ENCODE measurements around the gene LCA5L.

The LCA5L gene

GRCh38 chr21:39434950-39435349, 10.6 kb downstream of the LCA5L start:
- TF ChIP-seq GATA2 (IDR thresholded peaks at IDR 0.05; ENCODE audit: low read depth, low read length) (no peak), GATA3 (IDR thresholded peaks at IDR 0.05; ENCODE audit: low read depth, low read length) (no peak)

- TF ChIP-seq GATA2 (IDR thresholded peaks at IDR 0.05; ENCODE audit: low read depth, low read length) (no peak), GATA3 (IDR thresholded peaks at IDR 0.05; ENCODE audit: low read depth, low read length) (no peak)
These were observed 14.6 kb downstream of the LCA5L start for GRCh38 chr21:39430954-39431353.

DNA sequence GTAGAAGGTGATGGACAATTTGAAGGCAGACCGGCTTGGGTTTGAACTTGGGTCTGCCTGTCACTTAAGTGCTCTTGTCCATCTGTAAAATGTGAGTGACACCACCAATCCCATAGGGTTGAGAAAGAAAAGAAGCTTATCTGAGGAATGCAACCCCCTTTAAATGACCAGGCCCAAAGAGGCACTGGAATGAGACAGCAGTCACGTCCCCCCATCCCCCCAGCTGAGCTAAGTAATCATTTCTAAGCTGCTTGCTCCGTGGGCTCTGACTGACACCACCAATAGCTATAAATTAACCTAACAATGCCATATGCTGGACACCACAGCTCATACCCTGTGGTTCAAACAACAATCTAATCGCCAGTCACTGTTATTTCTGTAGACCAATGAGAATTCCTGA, 15.1 kb downstream of the LCA5L start:
- TF ChIP-seq GATA3 (IDR thresholded peaks at IDR 0.05; ENCODE audit: low read depth, low read length), result no peak
- no peak for TF ChIP-seq GATA2 (IDR thresholded peaks at IDR 0.05; ENCODE audit: low read depth, low read length)

- no peak for TF ChIP-seq GATA2 (IDR thresholded peaks at IDR 0.05; ENCODE audit: low read depth, low read length)
- TF ChIP-seq GATA3 (IDR thresholded peaks at IDR 0.05; ENCODE audit: low read depth, low read length), result no peak
These were observed 15.6 kb downstream of the LCA5L start for GRCh38 chr21:39430016-39430415.

- no peak for TF ChIP-seq GATA2 (IDR thresholded peaks at IDR 0.05; ENCODE audit: low read depth, low read length)
- no peak for TF ChIP-seq GATA3 (IDR thresholded peaks at IDR 0.05; ENCODE audit: low read depth, low read length)
These were observed 16.1 kb downstream of the LCA5L start for GRCh38 chr21:39429445-39429844.

DNA sequence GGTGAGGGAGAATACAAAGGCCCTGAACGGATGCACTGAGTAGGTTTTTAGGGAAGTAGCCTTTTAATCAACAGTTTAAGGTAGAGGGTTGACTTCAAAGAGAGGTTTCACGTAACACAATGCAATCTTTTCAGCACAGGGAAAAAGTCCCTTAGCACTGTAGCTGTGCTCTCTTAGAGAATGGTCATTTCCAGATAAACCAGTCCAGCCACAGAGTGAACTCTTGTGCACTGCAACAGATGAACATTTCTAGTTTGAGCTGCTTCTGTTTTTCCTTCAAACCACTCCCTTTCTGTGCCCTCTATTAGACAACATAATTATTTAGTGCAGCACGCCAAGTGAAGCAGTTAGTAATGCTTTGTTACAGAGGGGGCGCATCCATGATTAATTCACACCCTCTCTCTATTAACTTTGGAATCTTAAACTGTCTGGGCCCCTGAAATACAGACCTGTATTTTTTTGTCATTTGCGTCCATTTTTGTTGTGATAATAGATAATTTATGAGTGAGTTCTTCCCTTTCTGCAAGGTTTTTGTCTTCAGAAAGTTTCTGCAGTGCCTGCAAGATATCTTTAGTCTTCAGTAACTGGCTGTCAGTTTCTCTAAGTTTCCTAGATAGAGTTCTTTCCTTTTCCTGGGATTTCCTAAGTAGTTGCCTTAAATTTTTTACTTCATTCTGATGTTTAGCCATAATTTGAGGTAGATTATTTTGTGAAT, 22.9 kb downstream of the LCA5L start:
- no peak for TF ChIP-seq GATA3 (IDR thresholded peaks at IDR 0.05; ENCODE audit: low read depth, low read length)

GRCh38 chr21:39406065-39406464, 39.5 kb downstream of the LCA5L start:
- no peak for TF ChIP-seq GATA3 (IDR thresholded peaks at IDR 0.05; ENCODE audit: low read depth, low read length)
- TF ChIP-seq GATA2 (IDR thresholded peaks at IDR 0.05; ENCODE audit: low read depth, low read length), result no peak

GRCh38 chr21:39400173-39400572, 45.4 kb downstream of the LCA5L start:
- TF ChIP-seq GATA3 (IDR thresholded peaks at IDR 0.05; ENCODE audit: low read depth, low read length), result no peak
- TF ChIP-seq GATA2 (IDR thresholded peaks at IDR 0.05; ENCODE audit: low read depth, low read length), result no peak

DNA sequence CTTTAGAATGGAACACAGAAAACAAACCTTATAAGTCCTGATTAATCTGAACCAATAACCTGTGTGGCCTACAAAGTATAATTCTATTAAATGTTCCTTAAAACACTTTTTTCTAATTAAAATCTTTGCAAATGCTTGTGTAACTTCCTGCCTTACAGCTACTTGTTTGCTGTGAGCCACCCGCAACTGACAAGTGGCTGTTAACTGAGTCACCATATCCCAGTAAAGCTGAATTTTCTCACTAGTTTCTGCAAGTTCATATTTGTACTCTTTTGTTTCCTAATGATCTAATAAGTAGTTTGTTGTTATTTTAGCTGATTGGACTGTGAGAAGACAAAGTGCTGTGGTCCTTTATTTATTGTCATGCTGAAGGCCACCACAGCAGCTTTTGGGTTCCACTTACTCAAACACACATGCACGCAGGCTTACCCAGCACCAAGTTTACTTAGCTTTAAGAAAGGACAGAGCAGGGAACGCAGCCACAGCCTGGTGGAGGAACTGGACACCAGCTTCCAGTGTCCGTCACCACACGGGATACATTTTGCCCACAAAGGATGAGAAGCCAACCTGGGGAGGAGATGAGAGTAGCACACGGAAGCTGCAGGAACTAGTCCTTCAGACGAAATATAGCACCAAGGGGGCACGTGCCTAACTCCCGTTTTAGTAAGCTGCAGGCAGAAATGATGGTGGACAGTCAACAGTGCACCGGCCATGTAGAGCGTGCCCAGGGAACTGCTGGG, 47.8 kb downstream of the LCA5L start:
- TF ChIP-seq GATA3 (IDR thresholded peaks at IDR 0.05; ENCODE audit: low read depth, low read length) (no peak), GATA2 (IDR thresholded peaks at IDR 0.05; ENCODE audit: low read depth, low read length) (no peak)

- TF ChIP-seq GATA2 (IDR thresholded peaks at IDR 0.05; ENCODE audit: low read depth, low read length) (no peak), GATA3 (IDR thresholded peaks at IDR 0.05; ENCODE audit: low read depth, low read length) (no peak)
These were observed 52.6 kb downstream of the LCA5L start for GRCh38 chr21:39392981-39393380.

DNA sequence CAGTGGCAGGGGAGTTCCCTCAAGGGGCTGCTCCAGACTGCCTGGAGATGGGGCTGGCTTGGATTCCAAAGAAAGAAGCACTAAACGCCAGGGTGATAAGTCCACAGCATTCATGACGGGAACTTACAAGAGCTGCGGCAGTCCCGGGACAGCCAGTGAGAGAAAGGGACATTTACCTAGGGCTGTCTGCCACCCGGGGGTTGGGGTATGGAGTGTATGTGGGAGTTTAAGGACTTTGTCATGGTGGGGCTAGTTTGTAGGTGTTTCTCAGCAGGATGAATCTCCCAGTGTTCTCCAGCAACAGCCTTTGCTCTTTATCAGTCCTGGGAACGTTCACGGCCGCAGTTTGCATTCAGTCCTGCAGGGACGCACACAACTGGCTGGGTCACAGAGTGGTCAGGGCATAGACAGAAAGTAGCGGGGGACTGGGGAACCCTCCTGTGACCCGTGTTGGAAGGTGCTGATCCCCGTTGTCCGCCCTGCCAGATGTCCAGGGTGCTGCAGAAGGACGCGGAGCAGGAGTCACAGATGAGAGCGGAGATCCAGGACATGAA, 55.3 kb downstream of the LCA5L start:
- TF ChIP-seq GATA3 (IDR thresholded peaks at IDR 0.05; ENCODE audit: low read depth, low read length), result no peak
- no peak for TF ChIP-seq GATA2 (IDR thresholded peaks at IDR 0.05; ENCODE audit: low read depth, low read length)

GRCh38 chr21:39388811-39389155, 56.8 kb downstream of the LCA5L start:
- TF ChIP-seq GATA2 (IDR thresholded peaks at IDR 0.05; ENCODE audit: low read depth, low read length) (no peak), GATA3 (IDR thresholded peaks at IDR 0.05; ENCODE audit: low read depth, low read length) (no peak)

GRCh38 chr21:39388038-39388810, 57.4 kb downstream of the LCA5L start:
- TF ChIP-seq GATA2 (IDR thresholded peaks at IDR 0.05; ENCODE audit: low read depth, low read length) (no peak), GATA3 (IDR thresholded peaks at IDR 0.05; ENCODE audit: low read depth, low read length) (no peak)

- TF ChIP-seq GATA3 (IDR thresholded peaks at IDR 0.05; ENCODE audit: low read depth, low read length) (no peak), GATA2 (IDR thresholded peaks at IDR 0.05; ENCODE audit: low read depth, low read length) (no peak)
These were observed 58.0 kb downstream of the LCA5L start for GRCh38 chr21:39387461-39388037.
